Activated naive CD8-positive, alpha-beta T cell treated with anti-CD3 and anti-CD28 coated beads for 36 hours (primary cell): Measurements from ENCODE around the gene CSTF3. TPM values are rescaled to one million over a fixed set of nuclear protein-coding genes. Genes with fewer than 3 reads are reported as not detected.

Source experiments
- DNase-seq: peaks from one replicate; pipeline ENCODE4 v3.0.0; 2021
- H3K27ac Mint-ChIP-seq: one replicate; pipeline ENCODE4 v1.8.0; 2022; ENCODE audit warnings: mild to moderate bottlenecking, moderate library complexity, mixed read lengths
- H3K27me3 Mint-ChIP-seq: one replicate; pipeline ENCODE4 v1.8.0; 2022; ENCODE audit warnings: mild to moderate bottlenecking, mixed read lengths
- H3K36me3 Mint-ChIP-seq: one replicate; pipeline ENCODE4 v1.8.0; 2021; ENCODE audit warnings: mild to moderate bottlenecking, mixed read lengths
- H3K4me1 Mint-ChIP-seq: one replicate; pipeline ENCODE4 v1.8.0; 2021; ENCODE audit warnings: mixed read lengths
- H3K4me3 Mint-ChIP-seq: one replicate; pipeline ENCODE4 v1.8.0; 2022; ENCODE audit warnings: mild to moderate bottlenecking, moderate library complexity, mixed read lengths
- H3K9me3 Mint-ChIP-seq: one replicate; pipeline ENCODE4 v1.8.0; 2022; ENCODE audit warnings: mixed read lengths
- total RNA-seq, 2 experiments: library from RNA; stranded (reverse); gene quantifications; one replicate each; pipeline ENCODE4 v1.2.3, GENCODE V29; 2021

The CSTF3 gene
- total RNA-seq, 2 experiments from 2014 or later: 38.7 to 45.1 TPM

DNA sequence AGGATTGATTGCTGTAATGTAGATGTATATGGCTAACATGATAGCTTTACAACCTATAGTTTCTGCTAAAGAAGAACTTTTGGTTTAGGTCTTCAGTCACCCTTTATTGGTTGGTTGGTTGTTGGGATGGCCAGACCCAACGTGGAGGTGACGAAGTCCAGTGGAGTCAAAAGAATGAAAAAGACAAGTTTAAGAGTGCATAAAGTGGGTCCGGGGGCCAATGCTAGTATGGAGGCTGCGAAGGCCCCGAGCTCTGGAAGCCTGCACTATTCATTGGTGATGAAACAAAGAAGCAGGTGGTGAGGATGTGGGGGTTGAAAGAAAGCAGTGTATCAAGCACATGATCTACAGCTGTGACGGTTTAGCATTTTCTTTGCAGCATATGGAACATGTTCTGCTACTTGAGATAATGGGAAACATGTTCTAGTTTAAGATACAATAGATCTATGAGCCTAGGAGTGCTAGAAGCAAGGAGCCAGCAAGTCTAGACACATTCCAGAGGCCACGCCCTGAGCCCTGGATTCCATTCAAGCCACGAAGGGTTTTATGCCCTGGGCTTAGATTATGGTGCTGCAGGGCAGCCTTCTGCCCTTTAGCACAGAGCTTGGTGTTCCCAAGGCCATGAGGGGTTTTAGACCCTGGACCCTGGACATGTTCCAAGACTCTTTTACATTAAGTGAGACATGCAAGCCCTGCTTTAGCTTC, 115.6 kb downstream of the CSTF3 start:
- H3K9me3 Mint-ChIP-seq: no peaks in the 10 kb centered on the region
- no peak overlapping the region for H3K4me3 Mint-ChIP-seq
- H3K4me1 Mint-ChIP-seq: peaks cover 19% of the 10 kb centered on the region
- no peak overlapping the region for H3K27ac Mint-ChIP-seq
- no peak for DNase-seq
- peaks cover 23% of the 10 kb centered on the region for H3K36me3 Mint-ChIP-seq
- no peaks in the 10 kb centered on the region for H3K27me3 Mint-ChIP-seq

DNA sequence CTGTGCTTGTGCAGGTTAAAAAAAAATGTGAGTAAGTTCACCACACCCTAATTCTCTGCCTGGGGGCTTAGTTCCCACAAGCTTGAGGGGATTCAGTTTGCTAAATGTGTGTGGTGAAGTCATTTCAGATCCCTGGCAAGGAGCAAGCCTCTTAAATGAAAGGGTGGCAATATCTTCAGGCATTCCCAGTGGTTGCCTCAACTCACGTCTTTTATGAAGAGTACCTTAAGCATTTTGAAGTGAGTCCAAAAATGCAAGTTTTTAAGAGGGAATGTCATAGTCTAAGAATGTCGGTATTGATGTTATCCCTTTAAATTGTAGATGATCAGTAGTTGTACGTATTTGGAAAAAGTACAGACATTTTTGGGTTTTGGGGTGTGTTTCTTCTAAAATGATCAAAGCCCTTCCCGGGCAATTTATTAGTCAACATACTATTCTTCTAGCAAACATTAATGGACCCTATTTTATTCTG, 117.0 kb downstream of the CSTF3 start:
- H3K36me3 Mint-ChIP-seq: peaks cover 23% of the 10 kb centered on the region
- H3K27me3 Mint-ChIP-seq: no peaks in the 10 kb centered on the region
- DNase-seq: no peak
- H3K4me1 Mint-ChIP-seq: peaks cover 22% of the 10 kb centered on the region
- H3K27ac Mint-ChIP-seq: no peak overlapping the region
- no peaks in the 10 kb centered on the region for H3K9me3 Mint-ChIP-seq
- no peak overlapping the region for H3K4me3 Mint-ChIP-seq

DNA sequence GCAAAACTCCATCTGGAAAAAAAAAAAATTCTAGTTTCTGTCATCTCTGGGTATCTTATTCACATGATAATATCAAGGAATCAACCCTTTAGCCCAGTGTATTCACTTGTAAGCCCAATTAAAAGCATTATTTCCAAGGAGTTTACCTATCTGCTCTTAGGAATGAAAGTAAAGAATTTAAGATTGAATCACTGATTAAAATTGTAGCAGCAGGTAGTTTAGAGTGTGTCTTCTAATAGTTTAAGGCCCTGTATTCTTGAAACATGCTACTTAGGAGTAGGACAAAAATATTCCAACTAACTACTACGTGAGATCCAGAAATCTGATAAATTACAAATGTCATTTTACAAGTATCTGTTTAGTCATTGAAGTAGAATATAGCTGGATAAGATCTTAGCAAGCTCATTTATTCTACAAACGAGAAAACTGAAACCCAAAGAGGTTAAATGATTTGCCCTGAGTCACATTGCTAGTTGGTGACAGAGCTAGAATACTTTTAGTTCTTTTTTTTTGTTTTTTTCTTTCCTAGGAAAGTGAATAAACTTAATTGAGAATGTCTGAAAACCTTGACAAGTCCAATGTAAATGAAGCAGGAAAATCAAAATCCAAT, 118.0 kb downstream of the CSTF3 start:
- H3K27me3 Mint-ChIP-seq: no peaks in the 10 kb centered on the region
- peaks cover 25% of the 10 kb centered on the region for H3K4me1 Mint-ChIP-seq
- no peaks in the 10 kb centered on the region for H3K9me3 Mint-ChIP-seq
- no peak for DNase-seq
- H3K36me3 Mint-ChIP-seq: peaks cover 25% of the 10 kb centered on the region
- H3K27ac Mint-ChIP-seq: no peak overlapping the region
- H3K4me3 Mint-ChIP-seq: no peak overlapping the region

DNA sequence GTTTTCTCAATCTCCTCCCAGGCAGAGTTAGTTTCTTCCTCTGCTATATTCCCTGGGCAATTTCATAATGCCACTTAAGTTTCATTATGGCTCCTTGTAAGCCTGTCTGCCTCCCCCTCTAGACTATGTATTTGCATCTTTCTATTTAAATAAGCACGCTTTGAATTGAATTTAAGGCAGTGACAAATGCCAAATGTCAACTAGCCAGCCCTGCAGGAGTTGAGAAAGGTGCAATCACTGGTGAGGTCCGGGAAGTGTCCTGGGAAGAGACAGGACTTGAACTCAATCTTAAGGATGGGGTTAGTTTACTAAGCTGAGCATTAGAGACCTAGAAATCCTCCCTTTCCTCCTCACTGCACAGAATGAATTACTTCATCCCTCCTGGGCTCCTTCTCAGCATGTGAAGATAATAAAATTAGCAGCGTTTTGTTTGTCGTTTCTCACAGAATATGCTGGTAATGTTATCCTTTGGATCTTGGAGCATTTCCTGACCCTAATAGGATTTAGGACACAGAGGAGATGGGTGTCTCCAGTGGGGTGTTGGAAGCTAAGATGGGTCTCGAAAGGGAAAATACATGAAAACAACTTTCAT, 120.3 kb downstream of the CSTF3 start:
- peaks cover 8% of the 10 kb centered on the region for H3K36me3 Mint-ChIP-seq
- H3K9me3 Mint-ChIP-seq: no peaks in the 10 kb centered on the region
- peaks cover 28% of the 10 kb centered on the region for H3K4me1 Mint-ChIP-seq
- peak overlapping the region; percentile 95 for H3K27ac Mint-ChIP-seq
- DNase-seq: no peak
- H3K27me3 Mint-ChIP-seq: no peaks in the 10 kb centered on the region
- peak overlapping the region; percentile 87 for H3K4me3 Mint-ChIP-seq

DNA sequence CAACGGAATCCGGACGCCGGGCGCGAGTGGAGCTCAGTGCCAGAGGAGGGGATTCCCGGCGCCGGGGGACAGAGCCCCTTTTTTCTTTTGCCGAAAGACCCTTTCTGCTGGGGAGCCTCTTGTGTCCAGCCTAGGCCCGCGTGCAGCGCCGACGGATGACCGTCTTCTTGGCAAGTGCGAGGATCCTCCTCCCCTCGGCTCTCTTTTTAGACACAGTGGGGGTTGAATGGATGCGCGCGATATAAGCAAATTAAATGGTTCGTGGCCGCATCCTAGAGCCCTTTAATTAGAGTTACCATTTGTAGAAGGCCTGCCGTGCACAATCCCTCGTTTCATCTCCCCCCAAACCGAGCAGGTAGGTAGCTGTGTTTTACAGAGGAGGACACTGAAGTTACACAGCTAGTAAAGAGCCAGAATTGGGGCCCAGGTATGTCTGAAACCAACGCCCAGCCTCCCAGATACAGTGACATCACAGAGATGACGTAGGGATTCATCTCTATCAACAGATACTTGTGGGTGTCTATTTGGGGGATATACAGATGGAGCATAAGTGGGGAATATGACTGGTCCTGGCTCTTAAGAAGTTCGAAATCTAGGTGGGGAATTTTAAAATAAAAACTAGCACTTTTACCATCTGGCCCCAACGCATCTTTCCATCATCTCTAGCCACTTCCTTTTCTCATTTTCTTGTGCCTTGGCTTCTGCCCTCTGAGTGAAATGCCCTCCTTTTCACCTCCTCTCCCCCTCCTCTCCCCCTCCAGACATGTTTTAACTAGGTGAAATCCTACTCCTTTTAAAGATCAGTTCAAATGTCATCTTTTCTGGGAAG, 121.0 kb downstream of the CSTF3 start:
- Mint-ChIP-seq H3K9me3 (no peaks in the 10 kb centered on the region), H3K36me3 (peaks cover 4% of the 10 kb centered on the region), H3K27me3 (no peaks in the 10 kb centered on the region), H3K4me3 (peak overlapping the region; percentile 87), H3K4me1 (peaks cover 29% of the 10 kb centered on the region), H3K27ac (peak overlapping the region; percentile 95)
- peak; percentile 51 for DNase-seq

DNA sequence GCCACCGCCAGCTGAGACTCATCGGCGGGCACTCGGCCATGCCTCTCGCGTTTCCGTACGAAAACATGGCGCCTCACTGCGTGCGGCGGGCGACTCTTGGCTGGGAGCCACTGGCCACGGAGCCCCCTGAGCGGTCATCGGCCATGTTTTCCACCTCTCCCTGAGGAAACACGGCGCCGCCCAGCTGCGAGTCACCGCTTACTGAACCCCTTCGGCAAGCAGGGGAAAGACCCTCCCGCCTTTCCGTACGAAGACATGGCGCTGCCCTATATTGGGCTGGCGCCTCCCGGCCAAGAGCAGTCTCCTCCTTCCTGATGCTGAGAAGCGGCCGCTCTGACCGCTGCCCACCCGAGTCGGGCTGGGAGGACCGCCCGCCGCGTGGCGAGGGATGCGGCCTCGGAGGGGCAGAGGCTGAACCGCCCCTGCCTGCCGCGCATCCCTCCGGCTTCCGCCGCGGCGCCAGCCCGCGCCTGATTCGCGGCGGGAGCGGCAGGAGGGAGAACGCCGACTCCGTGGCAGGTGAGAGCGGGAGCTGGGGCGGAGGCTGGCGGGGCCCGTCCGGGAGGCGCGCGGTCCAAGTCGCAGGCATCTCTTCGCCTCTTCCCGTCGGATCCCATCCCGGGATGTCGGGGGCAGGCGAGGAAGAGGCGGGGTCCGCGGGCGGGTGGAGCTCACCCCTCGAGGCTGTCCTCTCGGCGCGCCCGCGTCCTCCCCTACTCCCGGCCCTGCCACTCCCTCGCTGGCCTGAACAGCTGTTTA, 121.8 kb downstream of the CSTF3 start, which contains the start of gene TCP11L1:
Gene TCP11L1 (plus strand): TSS at position 299 of the 759 bp plus-strand sequence. CDS start 4,202 bp downstream, outside the sequence.
- Mint-ChIP-seq H3K36me3 (peaks cover 4% of the 10 kb centered on the region), H3K27ac (peak within 1 kb of the TSS; percentile 95), H3K27me3 (no peaks in the 10 kb centered on the region), H3K9me3 (no peaks in the 10 kb centered on the region), H3K4me1 (peaks cover 31% of the 10 kb centered on the region), H3K4me3 (peak within 1 kb of the TSS; percentile 87)
- peak; percentile 84 for DNase-seq

DNA sequence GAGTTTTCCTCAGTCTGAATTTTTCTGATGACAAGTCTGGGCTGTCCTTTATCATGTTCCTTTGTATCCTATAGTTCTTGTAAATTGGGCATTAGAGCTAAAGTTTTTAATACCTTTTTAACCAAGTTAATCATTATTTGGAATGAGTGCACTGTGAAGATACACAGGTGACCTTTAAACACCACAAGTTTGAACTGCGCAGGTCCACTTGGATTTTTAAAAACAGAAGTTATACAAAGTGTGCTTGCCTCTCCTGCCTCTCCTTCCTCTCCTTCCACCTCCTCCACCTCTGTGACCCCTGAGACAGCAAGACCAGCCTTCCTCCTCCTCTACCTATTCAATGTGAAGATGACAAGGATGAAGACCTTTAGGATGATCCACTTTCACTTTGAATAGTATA, 126.3 kb downstream of the CSTF3 start:
- H3K27ac Mint-ChIP-seq: no peak overlapping the region
- peaks cover 9% of the 10 kb centered on the region for H3K4me1 Mint-ChIP-seq
- H3K9me3 Mint-ChIP-seq: no peaks in the 10 kb centered on the region
- no peaks in the 10 kb centered on the region for H3K27me3 Mint-ChIP-seq
- H3K4me3 Mint-ChIP-seq: no peak overlapping the region
- no peak for DNase-seq
- H3K36me3 Mint-ChIP-seq: peaks cover 4% of the 10 kb centered on the region

Other genes starting within 250 kb of the CSTF3 start
- gene DEPDC7, start 145.6 kb downstream of the CSTF3 start, total RNA-seq: 1 to 10 TPM; 3.4 TPM
- gene TCP11L1, start 121.9 kb downstream of the CSTF3 start, total RNA-seq: 10 to 100 TPM; 13.1 to 15.0 TPM
- 10 to 100 TPM; 31.3 TPM for gene HIPK3, start 95.9 kb upstream of the CSTF3 start, total RNA-seq
- not detected for gene KIAA1549L, start 214.6 kb upstream of the CSTF3 start, total RNA-seq